ENCODE data around the gene GABRB2.
"Not testable (repeated sequence)": the region's sequence is repeated elsewhere in the genome, so short reads cannot be mapped to it uniquely, and the experiment has no call there.

The GABRB2 gene

DNA sequence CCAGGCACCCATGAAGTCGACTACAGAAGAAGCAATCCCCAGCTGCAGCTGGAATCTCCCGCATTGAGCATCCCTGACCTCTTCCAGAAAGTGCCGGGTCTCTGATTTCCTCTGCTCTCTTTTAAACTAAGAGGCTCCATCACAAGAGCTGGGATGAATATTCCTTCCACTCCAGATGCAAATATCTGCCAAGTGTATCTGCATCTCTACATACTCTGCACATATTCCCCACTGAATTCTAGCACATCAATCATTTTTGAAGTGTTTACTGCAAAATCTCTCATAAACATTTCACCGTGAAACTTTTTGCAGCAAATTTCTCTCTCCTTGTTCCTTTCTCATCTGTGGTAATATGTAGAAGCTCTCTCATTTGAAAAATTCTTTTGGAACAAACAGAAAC lies 161.5 kb downstream of the GABRB2 start:
- no peak for DNase-seq

DNA sequence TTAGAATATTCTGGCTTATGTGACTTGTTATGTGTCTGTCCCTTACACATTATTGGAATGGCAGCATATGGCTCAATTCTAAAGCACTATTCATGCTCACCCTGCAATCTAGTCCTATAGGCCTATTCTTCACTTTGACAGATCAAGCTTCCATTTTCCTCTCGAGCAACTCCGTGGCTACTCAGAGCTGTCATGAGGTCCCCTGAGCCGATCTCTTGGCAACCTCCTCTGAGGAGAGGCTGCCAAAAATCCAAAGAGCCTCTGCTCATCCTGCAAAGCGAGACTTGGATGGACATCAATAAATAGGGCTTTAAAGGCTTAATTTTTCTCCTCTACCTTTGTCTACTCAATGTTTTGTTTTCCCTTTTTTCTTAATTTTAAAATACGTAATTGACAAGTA lies 163.8 kb downstream of the GABRB2 start:
- DNase-seq = no peak

DNA sequence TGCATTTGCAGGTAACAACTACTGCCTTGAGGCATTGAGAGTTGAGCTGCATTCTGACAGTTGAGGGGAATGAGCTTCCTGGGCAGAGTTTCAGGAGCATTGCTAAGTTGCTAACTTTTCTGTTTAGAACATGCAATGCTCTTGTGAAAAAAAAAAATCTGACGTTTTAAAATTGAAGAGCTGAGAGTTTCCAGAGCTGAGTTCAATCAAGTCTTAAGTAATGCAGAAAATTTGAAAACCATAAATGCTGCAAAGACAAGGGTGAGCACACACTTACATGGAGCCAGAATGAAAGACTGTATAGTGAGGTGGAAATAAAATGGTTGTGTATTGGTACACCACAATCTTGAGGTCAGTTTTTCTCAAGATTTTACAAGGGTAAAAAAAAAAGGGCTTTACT lies 166.0 kb downstream of the GABRB2 start:
- DNase-seq = no peak

DNA sequence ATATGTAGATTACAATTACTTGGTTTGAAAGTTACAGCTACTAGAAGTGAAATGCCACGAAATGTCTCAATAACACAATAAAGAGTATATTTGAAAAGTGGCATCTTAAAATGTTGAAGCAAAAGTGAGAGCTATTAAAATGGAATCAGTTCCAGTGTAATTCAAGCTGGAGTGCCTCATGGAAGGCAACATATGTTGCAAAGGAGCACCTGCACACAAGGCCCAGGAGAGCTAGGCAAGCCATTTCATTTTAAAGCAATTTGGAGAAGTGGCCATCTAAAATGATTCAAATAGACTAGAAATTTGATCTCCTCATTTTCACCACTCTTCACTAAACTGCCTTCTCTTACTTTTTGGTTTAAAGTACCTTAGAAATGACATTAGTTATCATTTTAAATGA lies 167.8 kb downstream of the GABRB2 start:
- no peak for DNase-seq

DNA sequence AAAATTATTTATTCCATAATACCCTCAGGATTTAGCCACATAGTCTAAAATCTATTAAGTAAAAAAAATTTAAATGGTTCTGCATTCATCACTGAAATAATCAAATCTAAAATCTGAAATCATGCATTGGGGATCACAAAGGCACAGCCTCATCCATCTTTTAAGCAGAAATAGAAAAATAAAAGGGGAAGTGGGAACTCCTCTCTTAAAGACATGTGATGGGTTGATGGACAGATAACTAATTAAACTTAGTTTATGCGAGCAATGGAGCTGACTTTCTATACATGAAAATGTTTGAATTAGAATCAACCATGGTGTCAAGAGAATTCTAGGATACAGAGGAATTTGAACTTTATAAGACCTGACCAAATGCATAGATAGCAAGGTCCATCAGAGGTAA lies 170.5 kb downstream of the GABRB2 start:
- DNase-seq = no peak

DNA sequence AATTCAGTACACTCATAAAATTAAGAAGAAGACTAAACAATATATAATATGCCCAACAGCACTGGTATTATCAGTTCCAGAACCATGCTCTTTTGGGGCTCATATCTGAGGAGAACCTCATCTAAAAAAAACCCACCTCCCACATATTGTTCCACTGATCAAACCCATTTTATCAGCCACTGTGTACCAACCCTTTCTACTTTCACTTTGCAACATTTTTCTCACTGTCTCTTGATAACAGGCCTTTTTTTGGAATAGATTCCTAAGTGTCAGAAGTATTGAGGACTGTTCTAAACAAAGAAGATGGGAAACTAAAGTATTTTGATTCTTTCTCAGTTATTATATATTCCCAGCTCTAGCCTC lies 173.2 kb downstream of the GABRB2 start:
- DNase-seq = no peak

DNA sequence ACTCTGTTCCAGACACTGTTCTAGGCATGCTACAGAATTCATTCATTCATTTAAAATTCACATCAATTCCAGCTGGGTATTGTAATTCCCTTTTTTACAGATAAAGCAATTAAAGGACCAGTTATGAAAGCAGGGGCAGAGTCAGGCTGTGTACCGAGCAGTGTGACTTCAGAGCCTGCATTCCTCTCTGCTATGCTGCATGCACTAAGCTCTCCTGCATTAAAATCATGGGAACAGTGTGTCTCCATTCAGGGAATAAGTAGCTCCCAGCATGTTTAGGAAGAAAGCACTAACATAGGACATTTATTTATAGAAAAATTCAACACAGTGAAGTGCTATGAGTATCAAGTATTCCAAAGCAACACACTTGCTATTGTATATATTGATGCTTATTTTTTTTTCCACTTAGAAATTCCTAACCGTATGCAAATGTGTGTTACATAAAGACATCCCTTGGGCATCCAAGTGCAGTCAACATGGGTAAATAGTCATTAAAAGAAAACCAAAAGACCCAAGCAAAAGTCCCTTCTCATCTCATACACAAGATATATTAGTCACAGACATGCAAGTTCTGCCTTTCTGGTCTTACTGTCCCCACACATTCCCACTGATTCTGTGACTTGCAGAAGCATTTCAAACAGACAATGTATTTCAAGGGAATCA lies 173.7 kb downstream of the GABRB2 start:
- no peak for DNase-seq

DNA sequence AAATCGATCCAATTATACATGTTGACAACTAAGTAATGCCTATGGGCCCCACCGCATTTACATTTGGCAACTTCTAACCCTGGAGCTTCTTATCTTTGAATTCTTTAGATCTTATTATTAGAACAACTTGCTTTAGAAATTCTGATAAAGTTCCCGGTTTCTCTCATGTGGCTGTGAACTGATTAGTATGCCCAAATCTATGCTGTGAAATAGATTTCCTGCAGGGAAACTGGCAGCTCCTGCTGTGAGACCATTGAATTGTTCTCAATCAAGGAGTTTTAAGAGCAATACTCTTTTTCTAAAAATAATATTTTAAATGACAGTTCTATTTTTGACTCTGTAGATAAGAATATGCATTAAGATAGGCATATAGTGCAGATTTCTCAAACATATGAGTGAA lies 177.5 kb downstream of the GABRB2 start:
- DNase-seq = no peak

DNA sequence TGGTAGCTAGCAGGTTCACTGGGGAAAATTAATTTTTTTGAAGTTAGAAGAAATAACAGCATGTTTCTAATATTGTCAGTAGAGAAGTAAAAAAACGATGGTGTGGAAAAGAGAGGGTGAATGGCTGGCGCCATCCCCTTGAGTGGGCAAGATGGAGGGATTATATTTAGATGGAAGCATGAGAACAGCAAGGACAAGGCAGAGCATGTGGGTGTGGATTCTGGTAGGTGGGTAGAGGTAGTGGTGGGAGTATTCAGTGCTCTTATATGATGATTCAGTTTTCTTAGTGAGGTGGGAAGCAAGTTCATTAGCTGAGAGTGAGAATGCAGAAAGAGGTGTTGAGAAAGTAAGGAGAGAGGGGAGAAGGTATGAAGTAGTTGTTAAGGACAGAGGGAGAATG lies 188.1 kb downstream of the GABRB2 start:
- DNase-seq = no peak

DNA sequence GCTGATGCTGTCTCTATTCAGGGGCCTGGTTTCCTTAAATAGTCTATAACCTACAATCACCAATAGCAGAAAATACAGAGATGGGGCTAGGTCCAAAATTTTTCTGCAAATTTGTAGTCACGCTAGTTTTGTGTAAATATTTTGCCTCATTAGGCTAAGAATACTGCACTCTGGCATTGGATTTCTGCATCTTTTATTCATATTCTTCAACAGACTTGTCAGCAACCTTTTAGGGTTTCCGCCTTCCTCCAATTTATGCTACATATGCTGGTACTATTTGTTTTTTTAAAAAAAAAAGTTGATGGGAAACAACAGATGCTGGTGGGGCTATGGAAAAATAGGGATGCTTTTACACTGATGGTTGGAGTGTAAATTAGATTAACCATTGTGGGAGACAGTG lies 202.3 kb downstream of the GABRB2 start:
- no peak for DNase-seq

DNA sequence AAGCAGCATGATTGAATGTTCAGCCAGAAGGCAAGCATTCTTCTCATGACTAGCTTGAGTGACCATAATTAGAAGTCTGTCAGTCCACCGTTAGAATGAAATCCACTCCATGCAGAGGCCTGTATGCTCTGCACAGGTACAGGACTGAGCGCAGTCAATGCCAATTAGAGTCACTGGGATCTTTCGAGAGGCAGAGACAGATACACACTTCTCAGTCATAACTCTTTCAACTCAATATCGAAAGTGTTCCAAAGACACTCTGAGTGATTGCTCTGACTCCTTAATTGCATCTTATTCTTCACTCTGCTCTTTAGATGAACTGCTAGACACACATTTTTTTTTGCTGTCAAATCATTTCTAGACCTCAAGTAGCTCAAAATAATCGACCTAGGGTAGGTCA lies 203.6 kb downstream of the GABRB2 start:
- no peak for DNase-seq

DNA sequence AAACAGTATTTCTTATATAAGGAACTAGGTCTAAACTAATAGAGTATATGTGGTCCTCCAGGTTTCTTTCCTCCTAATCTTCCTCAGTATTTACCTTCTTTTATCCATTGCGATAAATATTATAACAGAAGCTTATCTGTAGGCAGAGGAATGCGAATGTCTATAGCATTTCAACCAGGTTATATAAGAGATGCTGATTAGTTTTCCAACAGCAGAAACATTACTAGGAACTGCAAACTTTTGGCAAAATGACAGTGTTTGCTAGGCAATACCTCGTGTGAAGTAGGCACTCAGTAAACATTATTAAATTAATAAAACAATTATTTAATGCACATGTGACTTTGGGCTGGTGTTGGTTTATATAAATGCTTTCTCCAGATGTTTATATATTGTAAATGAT lies 206.5 kb downstream of the GABRB2 start:
- DNase-seq = no peak

DNA sequence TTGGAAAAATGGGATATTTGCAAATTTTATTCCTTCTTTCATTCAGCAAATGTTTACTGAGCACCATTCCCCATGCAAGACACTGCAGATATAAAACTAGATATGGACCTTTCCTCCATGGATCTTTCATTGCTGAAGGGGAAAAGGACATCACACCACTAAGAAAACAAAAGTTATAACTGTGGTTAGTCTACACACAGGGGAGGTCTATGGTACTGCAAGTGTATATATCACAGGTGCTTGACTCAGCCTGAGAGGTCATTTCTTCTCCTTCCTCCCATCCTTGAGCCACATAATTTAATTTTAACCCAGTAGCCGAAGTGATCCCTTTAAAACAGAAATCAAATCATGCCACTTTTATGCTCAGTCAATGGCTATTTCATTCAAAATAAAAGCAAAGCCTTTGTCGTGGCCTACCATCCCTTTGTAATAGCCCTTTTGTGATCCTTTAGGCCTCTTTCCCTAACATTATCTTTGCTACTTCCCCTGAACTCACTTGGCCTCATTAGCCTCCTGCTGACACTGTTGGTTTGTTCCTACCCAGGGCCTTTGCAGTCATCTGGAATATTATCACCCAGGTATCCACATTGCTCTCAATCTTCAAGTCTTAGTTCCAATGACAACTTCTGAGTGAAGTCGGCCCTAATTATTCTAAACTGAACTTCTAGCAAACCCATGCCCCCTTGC lies 213.2 kb downstream of the GABRB2 start:
- no peak for DNase-seq

DNA sequence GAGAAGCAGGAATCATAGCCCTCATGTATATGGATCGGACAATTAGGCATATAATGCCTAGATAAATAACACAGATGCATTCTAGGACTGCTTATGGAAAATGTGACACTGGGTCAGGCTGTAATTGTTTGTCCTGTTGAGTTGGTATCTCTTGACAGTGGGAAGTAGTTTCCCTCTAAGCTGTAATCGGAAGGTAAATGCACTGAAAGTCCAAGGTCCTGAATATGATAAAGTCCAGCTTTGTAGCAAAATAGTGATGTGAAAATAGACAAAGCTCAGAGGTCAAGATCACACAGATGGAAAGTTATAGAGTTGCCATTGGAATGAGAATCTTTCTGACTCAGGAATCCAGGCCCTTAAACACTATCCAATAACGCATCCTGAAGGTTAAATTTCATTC lies 214.2 kb downstream of the GABRB2 start:
- DNase-seq = no peak

DNA sequence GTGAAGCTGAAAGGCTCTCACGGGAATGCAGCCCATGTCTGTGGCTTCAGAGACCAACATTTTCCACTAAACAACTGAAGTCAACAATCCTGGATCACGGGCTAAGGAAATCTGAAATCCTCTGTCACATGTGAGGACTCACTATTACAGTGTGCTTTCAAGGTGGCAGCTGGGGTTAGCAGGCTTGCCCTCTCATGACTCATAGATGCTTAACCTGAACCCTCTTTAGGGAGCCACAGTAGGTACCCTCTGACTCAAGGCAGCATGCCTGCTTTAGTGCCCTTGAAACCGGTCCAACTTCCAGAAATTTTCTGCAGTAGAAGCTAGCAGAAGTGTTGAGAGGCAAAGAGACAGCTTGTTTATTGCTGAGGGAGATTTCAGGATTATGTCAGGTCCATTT lies 232.5 kb downstream of the GABRB2 start:
- DNase-seq = no peak

DNA sequence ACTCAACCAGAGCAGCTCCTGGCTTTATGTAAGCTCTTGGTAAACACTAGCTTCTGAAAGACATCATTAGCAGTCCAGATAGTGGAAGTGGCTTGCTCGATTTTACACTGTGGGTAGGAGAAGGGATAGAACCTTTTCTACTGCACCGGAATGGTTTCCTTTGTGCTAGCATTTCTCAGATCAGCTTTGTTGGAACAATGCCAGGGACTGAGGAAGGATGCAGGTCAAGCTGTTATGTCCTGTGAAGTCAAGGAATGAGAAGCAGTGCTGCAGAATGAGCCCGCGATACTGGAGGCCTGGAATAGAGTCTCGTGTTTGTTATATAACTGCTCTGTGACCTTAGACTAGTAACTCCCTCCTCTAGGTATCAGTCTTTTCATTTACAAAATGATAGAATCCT lies 233.6 kb downstream of the GABRB2 start:
- DNase-seq = no peak

DNA sequence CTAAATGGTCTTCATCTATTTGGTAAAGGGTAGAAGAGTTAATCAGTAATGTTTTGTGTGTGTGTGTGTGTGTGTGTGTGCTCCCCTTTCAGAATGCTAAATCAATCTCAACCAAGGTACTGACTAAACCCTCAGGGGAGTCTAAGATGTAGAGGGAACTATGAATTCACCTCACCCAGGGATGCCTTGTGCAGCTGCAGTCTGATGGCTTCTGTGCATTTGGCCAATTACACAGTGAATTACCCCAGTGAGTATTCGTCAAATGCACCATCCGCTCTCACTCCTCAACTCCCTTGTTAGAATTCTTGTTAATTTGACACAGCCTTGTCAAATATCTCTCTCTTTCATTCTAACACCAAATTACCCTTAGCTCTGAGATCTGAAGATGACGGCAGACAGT lies 234.6 kb downstream of the GABRB2 start:
- no peak for DNase-seq

DNA sequence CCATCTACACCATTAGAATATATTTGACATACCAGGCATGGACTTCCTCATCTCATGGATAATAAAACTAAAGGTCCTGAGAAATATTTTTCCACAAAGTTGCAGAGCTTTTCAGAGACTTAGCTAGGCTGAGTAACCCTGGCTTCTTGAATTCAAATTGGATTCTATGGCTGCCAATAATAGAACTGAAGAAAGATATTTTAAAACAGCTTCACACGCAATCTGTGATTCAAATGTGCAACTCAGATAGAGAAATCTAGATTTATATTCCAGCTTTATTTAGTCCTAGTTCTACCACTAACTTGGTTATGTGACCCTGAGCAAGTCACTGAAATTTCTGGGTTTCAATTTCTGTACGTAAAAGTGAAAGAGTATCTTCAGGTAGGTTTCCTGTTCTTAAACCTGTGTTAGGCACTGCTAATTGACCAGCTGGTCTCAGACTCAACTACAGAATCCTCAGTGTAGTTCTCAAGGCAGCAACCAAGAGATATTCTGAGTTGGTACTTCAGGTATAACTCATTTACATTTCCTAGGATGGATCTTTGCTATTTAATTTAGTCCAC lies 235.3 kb downstream of the GABRB2 start:
- no peak for DNase-seq

DNA sequence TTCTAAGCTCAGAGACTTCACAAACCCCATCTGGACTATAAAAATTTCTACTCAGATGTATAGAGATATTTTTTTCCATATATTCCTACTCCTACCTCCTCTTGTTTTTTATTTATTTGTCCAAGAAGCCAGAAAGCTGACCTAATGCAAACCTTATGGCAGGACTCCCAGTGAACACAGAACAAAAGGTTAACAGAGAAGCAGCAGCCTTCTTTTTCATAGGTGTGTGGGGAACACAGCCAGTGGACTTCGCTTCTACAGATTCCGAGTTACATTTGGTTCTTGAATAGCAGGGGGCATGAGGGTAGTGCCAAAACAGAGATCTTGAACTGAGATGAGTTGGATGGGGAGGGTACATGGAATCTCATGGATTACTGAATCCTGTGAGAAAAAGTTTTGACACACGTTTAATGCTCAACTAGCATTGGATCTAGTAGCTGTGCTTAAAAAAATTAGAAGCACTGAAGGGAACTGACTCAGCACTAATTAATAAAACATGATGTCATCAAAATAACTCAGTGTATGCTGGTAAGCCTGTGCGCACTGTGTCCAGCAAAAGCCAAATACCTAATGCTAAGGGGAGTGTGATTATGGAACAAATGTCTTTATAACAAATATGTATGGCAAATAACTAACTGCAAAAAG lies 240.1 kb downstream of the GABRB2 start:
- no peak for DNase-seq

DNA sequence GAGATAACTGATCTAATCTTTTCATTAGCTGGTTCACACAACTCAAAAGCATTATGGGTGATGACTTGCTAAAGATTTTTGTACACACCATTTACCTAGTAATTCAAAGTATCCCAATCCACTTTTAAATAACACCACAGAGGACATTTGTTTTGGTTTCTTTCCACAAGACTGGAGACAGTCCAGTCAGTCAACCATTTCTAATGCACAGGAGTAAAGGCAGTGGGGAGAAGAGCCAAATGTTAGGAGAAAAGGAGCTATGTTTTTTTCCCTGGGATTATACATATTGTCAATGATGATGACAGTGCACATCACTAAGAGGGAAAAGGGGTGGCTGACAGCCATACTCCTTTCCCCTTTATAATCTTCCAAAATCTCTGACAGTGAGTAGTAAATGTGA lies 240.9 kb downstream of the GABRB2 start:
- no peak for DNase-seq

DNA sequence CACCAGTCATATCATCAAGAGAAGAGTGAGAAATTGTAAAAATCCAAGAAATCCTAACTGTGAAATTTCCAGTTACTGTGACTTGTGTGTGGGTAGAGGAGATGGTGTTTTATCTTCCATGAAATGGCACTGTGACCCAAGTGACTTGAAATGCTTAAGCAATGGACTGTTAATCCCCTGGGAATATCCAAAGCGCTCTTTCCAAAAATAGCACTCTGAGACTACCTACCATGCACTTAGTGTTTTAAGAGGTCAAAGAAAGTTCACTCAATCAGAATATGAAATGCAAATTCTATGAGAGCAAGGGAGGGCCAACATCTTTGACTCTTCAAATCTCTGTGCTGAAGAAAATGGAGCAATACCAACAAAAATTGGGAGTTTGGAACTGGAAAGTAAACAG lies 244.0 kb downstream of the GABRB2 start:
- DNase-seq = no peak

DNA sequence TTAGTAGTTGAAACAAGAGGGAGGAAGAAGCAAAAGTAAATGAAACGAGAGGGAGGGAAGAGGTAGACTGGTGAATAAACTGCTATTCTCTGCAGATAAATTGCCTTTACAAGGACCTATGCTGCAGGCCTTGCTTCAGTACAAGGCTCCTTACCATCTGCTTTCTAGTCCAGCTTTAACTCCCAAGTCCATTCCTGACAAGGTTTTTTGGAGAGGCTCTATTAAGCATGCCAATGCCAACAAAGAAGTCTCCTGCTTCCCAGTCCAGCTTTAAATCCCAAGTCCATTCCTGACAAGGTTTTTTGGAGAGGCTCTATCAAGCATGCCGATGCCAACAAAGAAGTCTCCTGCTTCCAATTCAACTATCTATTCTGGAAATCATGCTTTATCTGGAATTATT lies 244.9 kb downstream of the GABRB2 start:
- DNase-seq = no peak

DNA sequence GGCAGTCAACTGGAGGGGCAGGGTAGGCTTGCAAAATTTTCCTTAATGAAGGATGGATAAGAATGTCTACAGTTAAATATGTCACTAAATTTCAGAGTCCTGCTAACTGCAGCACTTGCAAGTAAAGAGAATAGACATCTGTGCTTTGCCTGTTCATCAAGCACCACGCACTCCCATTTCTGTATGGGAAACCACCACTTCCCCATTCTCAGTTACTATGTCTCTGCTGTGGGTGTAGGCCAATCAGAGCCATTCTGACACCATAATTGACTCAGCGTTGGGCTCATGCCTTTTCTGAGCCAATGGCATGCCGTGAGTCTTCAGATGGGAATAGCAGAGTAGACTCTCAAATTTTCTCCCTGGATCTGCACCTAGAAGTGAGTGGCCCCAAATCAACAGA lies 247.5 kb downstream of the GABRB2 start:
- no peak for DNase-seq

DNA sequence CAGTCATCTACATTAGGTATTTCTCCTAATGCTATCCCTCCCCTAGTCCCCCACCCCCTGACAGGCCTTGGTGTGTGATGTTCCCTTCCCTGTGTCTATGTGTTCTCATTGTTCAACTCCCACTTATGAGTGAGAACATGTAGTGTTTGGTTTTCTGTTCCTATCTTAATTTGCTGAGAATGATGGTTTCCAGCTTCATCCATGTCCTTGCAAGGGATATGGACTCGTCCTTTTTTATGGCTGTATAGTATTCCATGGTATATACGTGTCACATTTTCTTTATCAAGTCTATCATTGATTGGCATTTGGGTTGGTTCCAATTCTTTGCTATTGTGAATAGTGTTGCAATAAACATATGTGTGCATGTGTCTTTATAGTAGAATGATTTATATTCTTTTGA lies 249.1 kb downstream of the GABRB2 start:
- not testable (repeated sequence) for DNase-seq
